ENCODE results near the gene MICAL2. TPM values are rescaled to one million over a fixed set of nuclear protein-coding genes. Genes with fewer than 3 reads are reported as not detected.

MICAL2 gene
- total and polyA plus RNA-seq, 10 of the 15 experiments (the other 5 are each of a cell fraction or from before 2014, with no cell fraction given), result 0.90 to 5.6 (median 2.4) TPM

GRCh38 chr11:12086271-12087074 lies 23.9 kb upstream of the MICAL2 start (continued):
- no peak for TF ChIP-seq SIX5 (IDR thresholded peaks at IDR 0.05; ENCODE audit: low read depth, low read length, severe bottlenecking)
- no peak for TF ChIP-seq ZBED1 (IDR thresholded peaks at IDR 0.05; ENCODE audit: borderline replicate concordance)
- TF ChIP-seq CUX1 (IDR thresholded peaks at IDR 0.05; ENCODE audit: insufficient replicate concordance, low read depth, low read length), result no peak
- TF ChIP-seq MEF2B (IDR thresholded peaks at IDR 0.05; ENCODE audit: partially characterized antibody, poor library complexity, severe bottlenecking), result no peak
- TF ChIP-seq USF2 (IDR thresholded peaks at IDR 0.05; ENCODE audit: borderline replicate concordance, low read depth, low read length), result no peak
- TF ChIP-seq POLR2AphosphoS5 (IDR thresholded peaks at IDR 0.05; ENCODE audit: low read length), result no peak
- TF ChIP-seq IRF4 (IDR thresholded peaks at IDR 0.05; ENCODE audit: low read depth, low read length), result no peak
- TF ChIP-seq HSF1 (IDR thresholded peaks at IDR 0.05; ENCODE audit: low read depth, low read length), result no peak
- TF ChIP-seq SMC3 (IDR thresholded peaks at IDR 0.05; ENCODE audit: borderline replicate concordance, low read length), result no peak
